GM12878 (cell line): Measurements from ENCODE around the gene STARD13. TPM values are rescaled to one million over a fixed set of nuclear protein-coding genes. Genes with fewer than 3 reads are reported as not detected.

ENCODE experiments used
- ATAC-seq: fragments of 200-7000 bp; cut with Tn5 transposase; 3 replicates; pipeline ENCODE4 v1.9.1; 2020; ENCODE audit warnings: mild to moderate bottlenecking, moderate library complexity
- BruUV-seq: library from RNA; stranded (reverse); fragments of 400-500 nt; replicated peaks from 2 replicates; lab custom pipeline; 2021; lab: Mats Ljungman, UMichigan
- CTCF ChIA-PET: fragments of 300-600 bp; sonication (Branson Sonifier 250); formaldehyde crosslinking; extraction: SDS; loops from one replicate; lab custom pipeline; 2021; ENCODE audit warnings: inconsistent platforms; lab: Yijun Ruan, JAX
- POLR2A ChIA-PET: fragments of 350-600 bp; formaldehyde crosslinking; extraction: SDS; loops from one replicate; lab custom pipeline; 2021; ENCODE audit warnings: inconsistent platforms; lab: Charles Lee
- RAD21 ChIA-PET: fragments of 300-600 bp; sonication (Branson Sonifier 250); formaldehyde crosslinking; loops from one replicate; lab custom pipeline; 2023; ENCODE audit warnings: antibody characterized with exemption; ENCODE audit not compliant: unreplicated experiment; lab: Charles Lee
- SMC1A ChIA-PET: fragments of 300-600 bp; sonication (Branson Sonifier 250); formaldehyde crosslinking; loops from one replicate; lab custom pipeline; 2023; ENCODE audit not compliant: unreplicated experiment, uncharacterized antibody; lab: Charles Lee
- DNase-seq: peaks from one replicate; pipeline ENCODE4 v3.0.0-alpha.2; 2011; ENCODE audit warnings: low read depth, low spot score
- FAIRE-seq: peaks from 3 replicates; lab custom pipeline; 2011; peaks lifted over from hg19 to GRCh38; lab: Jason Lieb, UNC
- H2AFZ ChIP-seq: 2 replicates; pipeline ENCODE4 v1.6.0; 2011; ENCODE audit warnings: low read depth, low read length, control low read depth; ENCODE audit not compliant: control insufficient read depth
- H3K27ac ChIP-seq: 2 replicates; pipeline ENCODE4 v1.5.1; 2011; ENCODE audit warnings: control low read depth; ENCODE audit not compliant: control insufficient read depth, insufficient read depth
- H3K27me3 ChIP-seq, 2 experiments: replicated peaks in 1 of 2; 2 replicates each; pipeline versions ENCODE4 v1.6.0 to v1.6.1; 2011; ENCODE audit warnings: low read length in 1 of 2; ENCODE audit not compliant: control insufficient read depth in 2 of 2, insufficient read depth in 2 of 2
- H3K36me3 ChIP-seq, 2 experiments: 2 replicates each; pipeline ENCODE4 v1.5.1; 2011; ENCODE audit warnings: low read length in 1 of 2; ENCODE audit not compliant: control insufficient read depth in 2 of 2, insufficient read depth in 2 of 2
- H3K4me1 ChIP-seq: 2 replicates; pipeline ENCODE4 v1.6.1; 2011; ENCODE audit warnings: mild to moderate bottlenecking, low read length, moderate library complexity, mixed read lengths; ENCODE audit not compliant: control insufficient read depth, insufficient read depth
- H3K4me2 ChIP-seq: 2 replicates; pipeline ENCODE4 v1.6.0; 2011; ENCODE audit warnings: control low read depth; ENCODE audit not compliant: control insufficient read depth, insufficient read depth
- H3K4me3 ChIP-seq: fragments of 200-600 bp; sonication (generic); 2 replicates; pipeline ENCODE4 v1.5.1; 2016
- H3K79me2 ChIP-seq: 2 replicates; pipeline ENCODE4 v1.6.0; 2011; ENCODE audit warnings: low read length; ENCODE audit not compliant: control insufficient read depth, insufficient read depth
- H3K9ac ChIP-seq: 2 replicates; pipeline ENCODE4 v1.8.0; 2011; ENCODE audit warnings: low read length, control low read depth, mixed read lengths; ENCODE audit not compliant: control insufficient read depth, insufficient read depth
- H3K9me3 ChIP-seq: replicated peaks from 3 replicates; pipeline ENCODE4 v1.5.1; 2011; ENCODE audit warnings: mild to moderate bottlenecking, low read length; ENCODE audit not compliant: control insufficient read depth, insufficient read depth
- H4K20me1 ChIP-seq: 2 replicates; pipeline ENCODE4 v1.6.0; 2011; ENCODE audit not compliant: control insufficient read depth, insufficient read depth
- BHLHE40 ChIP-seq, 2 experiments: fragments of 450-650 bp in 1 of 2; IDR thresholded peaks; 2 replicates each; pipeline ENCODE4 v1.6.1; 2011 to 2017; ENCODE audit warnings: low read depth in 2 of 2, borderline replicate concordance in 1 of 2, improper control_type of control experiment in 1 of 2, low read length in 1 of 2, mild to moderate bottlenecking in 1 of 2
- IRF4 ChIP-seq: IDR thresholded peaks from 2 replicates; pipeline ENCODE4 v1.6.1; 2011; ENCODE audit warnings: low read depth, low read length
- RCOR1 ChIP-seq: conservative IDR thresholded peaks from 2 replicates; pipeline ENCODE4 v1.6.1; 2012; ENCODE audit warnings: low read depth, low read length, improper control_type of control experiment
- SREBF2 ChIP-seq: IDR thresholded peaks from 2 replicates; pipeline ENCODE4 v1.6.1; 2012; ENCODE audit warnings: mild to moderate bottlenecking, low read length
- WGBS: methylation state at CpG from one replicate; pipeline ENCODE4 v1.1.6; 2016; ENCODE audit warnings: low lambda C conversion rate; ENCODE audit not compliant: insufficient replicate concordance, insufficient coverage; ENCODE audit errors: missing lambda C conversion rate; 5-methylcytosine and 5-hydroxymethylcytosine counted together
- in situ Hi-C: fragments of 300-500 bp; cut with MboI; formaldehyde crosslinking; loops from 9 replicates; pipeline ENCODE4 v1.14.3; 2018; ENCODE audit warnings: mixed read lengths
- intact Hi-C: fragments of 100-400 bp; cut with micrococcal nuclease; formaldehyde crosslinking; loops from one replicate; pipeline ENCODE4 v1.14.2; 2022; ENCODE audit not compliant: unreplicated experiment
- polyA plus RNA-seq, 11 experiments: library from polyadenylated mRNA; depleted of rRNA in 4 of 11; unstranded in 6 of 11; stranded (reverse) in 5 of 11; fragments of >200 nt; fragmentation: Nextera tagmentation in 4 of 11; fragmentation: Illumina TruSeq in 1 of 11; extraction: Ambion mirVana in 4 of 11; extraction: Trizol in 1 of 11; gene quantifications; 1 replicate in 1 of 11; 2 replicates in 10 of 11; pipeline versions ENCODE4 v1.2.1 to v1.2.3, GENCODE V29; 2011 to 2016; ENCODE audit warnings: inconsistent platforms in 2 of 11, missing spikeins in 2 of 11, low read depth in 1 of 11
- total RNA-seq, 4 experiments: library from RNA; depleted of rRNA in 3 of 4; stranded (reverse); fragments of >200 nt in 3 of 4; fragmentation: Illumina TruSeq in 1 of 4; extraction: Trizol in 1 of 4; gene quantifications; 2 replicates each; pipeline versions ENCODE4 v1.2.1 to v1.2.3, GENCODE V29; 2013 to 2021
- TF ChIP-seq, protein P1 (sequence below): fragments of 450-650 bp; IDR thresholded peaks from 2 replicates; pipeline ENCODE4 v1.6.1; 2017; ENCODE audit warnings: mild to moderate bottlenecking, moderate library complexity
- TF ChIP-seq, protein P2 (sequence below): fragments of 450-650 bp; IDR thresholded peaks from 2 replicates; pipeline ENCODE4 v1.6.1; 2017; ENCODE audit warnings: antibody characterized with exemption, mild to moderate bottlenecking, moderate library complexity
- TF ChIP-seq, protein P3 (sequence below): IDR thresholded peaks from 2 replicates; pipeline ENCODE4 v1.6.1; 2011; ENCODE audit warnings: borderline replicate concordance, low read depth, mild to moderate bottlenecking, moderate library complexity, low read length; ENCODE audit not compliant: insufficient read depth, poor library complexity, severe bottlenecking
- TF ChIP-seq, protein P4 (sequence below): IDR thresholded peaks from 2 replicates; pipeline ENCODE4 v1.6.1; 2012; ENCODE audit warnings: low read depth, low read length, improper control_type of control experiment

Gene STARD13
- total and polyA plus RNA-seq, 10 of the 15 experiments (the other 5 are each of a cell fraction or from before 2014, with no cell fraction given), result 4.0 to 41.6 (median 10.1) TPM

DNA sequence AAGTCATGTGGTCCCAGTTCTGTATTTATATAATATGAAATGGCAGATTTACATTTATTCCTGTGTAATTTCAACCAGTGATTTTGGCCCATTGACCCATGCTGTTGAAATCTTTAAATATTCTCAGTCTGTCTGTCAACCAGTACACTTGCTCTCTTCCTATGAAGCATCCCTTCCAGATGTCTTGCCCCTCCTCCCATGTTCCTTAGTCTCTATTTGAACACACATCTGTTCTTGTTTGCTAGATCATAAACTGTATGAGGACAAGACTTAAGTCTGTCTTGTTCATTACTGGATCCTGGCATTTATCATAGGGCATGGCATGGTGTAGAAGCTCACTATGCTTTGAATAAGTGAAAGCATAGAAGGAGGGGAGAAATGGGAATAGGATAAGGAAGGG lies 34.9 kb downstream of the STARD13 start (continued):
- TF ChIP-seq, protein P1, sequence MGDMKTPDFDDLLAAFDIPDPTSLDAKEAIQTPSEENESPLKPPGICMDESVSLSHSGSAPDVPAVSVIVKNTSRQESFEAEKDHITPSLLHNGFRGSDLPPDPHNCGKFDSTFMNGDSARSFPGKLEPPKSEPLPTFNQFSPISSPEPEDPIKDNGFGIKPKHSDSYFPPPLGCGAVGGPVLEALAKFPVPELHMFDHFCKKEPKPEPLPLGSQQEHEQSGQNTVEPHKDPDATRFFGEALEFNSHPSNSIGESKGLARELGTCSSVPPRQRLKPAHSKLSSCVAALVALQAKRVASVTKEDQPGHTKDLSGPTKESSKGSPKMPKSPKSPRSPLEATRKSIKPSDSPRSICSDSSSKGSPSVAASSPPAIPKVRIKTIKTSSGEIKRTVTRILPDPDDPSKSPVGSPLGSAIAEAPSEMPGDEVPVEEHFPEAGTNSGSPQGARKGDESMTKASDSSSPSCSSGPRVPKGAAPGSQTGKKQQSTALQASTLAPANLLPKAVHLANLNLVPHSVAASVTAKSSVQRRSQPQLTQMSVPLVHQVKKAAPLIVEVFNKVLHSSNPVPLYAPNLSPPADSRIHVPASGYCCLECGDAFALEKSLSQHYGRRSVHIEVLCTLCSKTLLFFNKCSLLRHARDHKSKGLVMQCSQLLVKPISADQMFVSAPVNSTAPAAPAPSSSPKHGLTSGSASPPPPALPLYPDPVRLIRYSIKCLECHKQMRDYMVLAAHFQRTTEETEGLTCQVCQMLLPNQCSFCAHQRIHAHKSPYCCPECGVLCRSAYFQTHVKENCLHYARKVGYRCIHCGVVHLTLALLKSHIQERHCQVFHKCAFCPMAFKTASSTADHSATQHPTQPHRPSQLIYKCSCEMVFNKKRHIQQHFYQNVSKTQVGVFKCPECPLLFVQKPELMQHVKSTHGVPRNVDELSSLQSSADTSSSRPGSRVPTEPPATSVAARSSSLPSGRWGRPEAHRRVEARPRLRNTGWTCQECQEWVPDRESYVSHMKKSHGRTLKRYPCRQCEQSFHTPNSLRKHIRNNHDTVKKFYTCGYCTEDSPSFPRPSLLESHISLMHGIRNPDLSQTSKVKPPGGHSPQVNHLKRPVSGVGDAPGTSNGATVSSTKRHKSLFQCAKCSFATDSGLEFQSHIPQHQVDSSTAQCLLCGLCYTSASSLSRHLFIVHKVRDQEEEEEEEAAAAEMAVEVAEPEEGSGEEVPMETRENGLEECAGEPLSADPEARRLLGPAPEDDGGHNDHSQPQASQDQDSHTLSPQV, result no peak
- TF ChIP-seq, protein P2, sequence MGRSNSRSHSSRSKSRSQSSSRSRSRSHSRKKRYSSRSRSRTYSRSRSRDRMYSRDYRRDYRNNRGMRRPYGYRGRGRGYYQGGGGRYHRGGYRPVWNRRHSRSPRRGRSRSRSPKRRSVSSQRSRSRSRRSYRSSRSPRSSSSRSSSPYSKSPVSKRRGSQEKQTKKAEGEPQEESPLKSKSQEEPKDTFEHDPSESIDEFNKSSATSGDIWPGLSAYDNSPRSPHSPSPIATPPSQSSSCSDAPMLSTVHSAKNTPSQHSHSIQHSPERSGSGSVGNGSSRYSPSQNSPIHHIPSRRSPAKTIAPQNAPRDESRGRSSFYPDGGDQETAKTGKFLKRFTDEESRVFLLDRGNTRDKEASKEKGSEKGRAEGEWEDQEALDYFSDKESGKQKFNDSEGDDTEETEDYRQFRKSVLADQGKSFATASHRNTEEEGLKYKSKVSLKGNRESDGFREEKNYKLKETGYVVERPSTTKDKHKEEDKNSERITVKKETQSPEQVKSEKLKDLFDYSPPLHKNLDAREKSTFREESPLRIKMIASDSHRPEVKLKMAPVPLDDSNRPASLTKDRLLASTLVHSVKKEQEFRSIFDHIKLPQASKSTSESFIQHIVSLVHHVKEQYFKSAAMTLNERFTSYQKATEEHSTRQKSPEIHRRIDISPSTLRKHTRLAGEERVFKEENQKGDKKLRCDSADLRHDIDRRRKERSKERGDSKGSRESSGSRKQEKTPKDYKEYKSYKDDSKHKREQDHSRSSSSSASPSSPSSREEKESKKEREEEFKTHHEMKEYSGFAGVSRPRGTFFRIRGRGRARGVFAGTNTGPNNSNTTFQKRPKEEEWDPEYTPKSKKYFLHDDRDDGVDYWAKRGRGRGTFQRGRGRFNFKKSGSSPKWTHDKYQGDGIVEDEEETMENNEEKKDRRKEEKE, result no peak
- TF ChIP-seq, all 136 proteins: peak for 0

DNA sequence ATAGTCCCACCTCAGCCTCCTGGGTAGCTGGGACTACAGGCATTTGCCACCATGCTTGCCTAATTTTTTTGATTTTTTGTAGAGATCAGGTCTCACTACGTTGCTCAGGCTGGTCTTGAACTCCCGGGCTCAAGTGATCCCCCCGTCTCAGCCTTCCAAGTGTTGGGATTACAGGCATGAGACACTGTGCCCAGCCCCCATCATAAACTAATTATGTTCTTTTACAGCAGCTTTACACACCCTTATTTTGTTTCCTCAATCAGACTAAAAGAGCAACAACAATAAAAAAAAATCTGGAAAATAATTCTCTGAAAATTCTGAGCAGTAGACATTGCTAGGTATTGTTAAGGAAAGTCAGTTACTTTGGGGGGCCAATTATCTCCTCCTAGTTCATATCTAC lies 35.7 kb downstream of the STARD13 start:
- BruUV-seq, result no TSS peak
- Histone ChIP-seq H2AFZ (no peak overlapping the region), H3K4me2 (no peak overlapping the region), H3K36me3 (no peaks in the 10 kb centered on the region), H3K27me3 (no peaks in the 10 kb centered on the region), H3K79me2 (no peaks in the 10 kb centered on the region), H3K9ac (no peak overlapping the region), H3K9me3 (no peaks in the 10 kb centered on the region), H3K4me3 (no peak overlapping the region), H3K27ac (no peak overlapping the region), H4K20me1 (no peaks in the 10 kb centered on the region), H3K4me1 (peaks cover 4% of the 10 kb centered on the region; the same call in 1 of the 2 replicates)
- intact Hi-C loops (no loop called here), in situ Hi-C loops (no loop called here)
- SMC1A ChIA-PET, result interaction anchor here (0.6 kb wide), 1 partner anchor 219 kb away, joined by 3 read pairs; no protein-coding TSS in a partner anchor
- CTCF ChIA-PET, result no interaction called here
- no peak for DNase-seq
- no peak for FAIRE-seq
- 48% methylated on average over 3 of the region's 3 CpGs for WGBS
- POLR2A ChIA-PET, result interaction anchor here (0.5 kb wide), 1 partner anchor 295 kb away, joined by 4 read pairs; no protein-coding TSS in a partner anchor
- no peak for ATAC-seq
- RAD21 ChIA-PET, result no interaction called here
- TF ChIP-seq, protein P3, sequence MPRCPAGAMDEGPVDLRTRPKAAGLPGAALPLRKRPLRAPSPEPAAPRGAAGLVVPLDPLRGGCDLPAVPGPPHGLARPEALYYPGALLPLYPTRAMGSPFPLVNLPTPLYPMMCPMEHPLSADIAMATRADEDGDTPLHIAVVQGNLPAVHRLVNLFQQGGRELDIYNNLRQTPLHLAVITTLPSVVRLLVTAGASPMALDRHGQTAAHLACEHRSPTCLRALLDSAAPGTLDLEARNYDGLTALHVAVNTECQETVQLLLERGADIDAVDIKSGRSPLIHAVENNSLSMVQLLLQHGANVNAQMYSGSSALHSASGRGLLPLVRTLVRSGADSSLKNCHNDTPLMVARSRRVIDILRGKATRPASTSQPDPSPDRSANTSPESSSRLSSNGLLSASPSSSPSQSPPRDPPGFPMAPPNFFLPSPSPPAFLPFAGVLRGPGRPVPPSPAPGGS, result no peak
- TF ChIP-seq, protein P4, sequence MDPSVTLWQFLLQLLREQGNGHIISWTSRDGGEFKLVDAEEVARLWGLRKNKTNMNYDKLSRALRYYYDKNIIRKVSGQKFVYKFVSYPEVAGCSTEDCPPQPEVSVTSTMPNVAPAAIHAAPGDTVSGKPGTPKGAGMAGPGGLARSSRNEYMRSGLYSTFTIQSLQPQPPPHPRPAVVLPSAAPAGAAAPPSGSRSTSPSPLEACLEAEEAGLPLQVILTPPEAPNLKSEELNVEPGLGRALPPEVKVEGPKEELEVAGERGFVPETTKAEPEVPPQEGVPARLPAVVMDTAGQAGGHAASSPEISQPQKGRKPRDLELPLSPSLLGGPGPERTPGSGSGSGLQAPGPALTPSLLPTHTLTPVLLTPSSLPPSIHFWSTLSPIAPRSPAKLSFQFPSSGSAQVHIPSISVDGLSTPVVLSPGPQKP, result no peak
- TF ChIP-seq RCOR1, result no peak
- no peak for TF ChIP-seq IRF4
- no peak for TF ChIP-seq SREBF2
- no peak for TF ChIP-seq BHLHE40 (IDR thresholded peaks at IDR 0.05; ENCODE audit: borderline replicate concordance in 1 of 2, low read depth in 2 of 2, low read length in 1 of 2)
